Left renal pelvis (tissue), 4 donors: Measurements from ENCODE around the gene FAM174B. TPM values are rescaled to one million over a fixed set of nuclear protein-coding genes. Genes with fewer than 3 reads are reported as not detected.

ENCODE experiments used
- DNase-seq, 4 donors: peaks; one replicate each; pipeline ENCODE4 v3.0.0-alpha.2; 2013; ENCODE audit warnings: low read depth in 4 of 4, low spot score in 3 of 4
- polyA plus RNA-seq, 4 donors: library from polyadenylated mRNA; unstranded; fragments of 120-200 nt; gene quantifications; one replicate each; pipeline ENCODE4 v1.2.1, GENCODE V29; 2013; ENCODE audit not compliant: insufficient read length in 4 of 4

The FAM174B gene
- 10 to 100 TPM; 16.3 to 40.1 (median 36.2) TPM for polyA plus RNA-seq

DNA sequence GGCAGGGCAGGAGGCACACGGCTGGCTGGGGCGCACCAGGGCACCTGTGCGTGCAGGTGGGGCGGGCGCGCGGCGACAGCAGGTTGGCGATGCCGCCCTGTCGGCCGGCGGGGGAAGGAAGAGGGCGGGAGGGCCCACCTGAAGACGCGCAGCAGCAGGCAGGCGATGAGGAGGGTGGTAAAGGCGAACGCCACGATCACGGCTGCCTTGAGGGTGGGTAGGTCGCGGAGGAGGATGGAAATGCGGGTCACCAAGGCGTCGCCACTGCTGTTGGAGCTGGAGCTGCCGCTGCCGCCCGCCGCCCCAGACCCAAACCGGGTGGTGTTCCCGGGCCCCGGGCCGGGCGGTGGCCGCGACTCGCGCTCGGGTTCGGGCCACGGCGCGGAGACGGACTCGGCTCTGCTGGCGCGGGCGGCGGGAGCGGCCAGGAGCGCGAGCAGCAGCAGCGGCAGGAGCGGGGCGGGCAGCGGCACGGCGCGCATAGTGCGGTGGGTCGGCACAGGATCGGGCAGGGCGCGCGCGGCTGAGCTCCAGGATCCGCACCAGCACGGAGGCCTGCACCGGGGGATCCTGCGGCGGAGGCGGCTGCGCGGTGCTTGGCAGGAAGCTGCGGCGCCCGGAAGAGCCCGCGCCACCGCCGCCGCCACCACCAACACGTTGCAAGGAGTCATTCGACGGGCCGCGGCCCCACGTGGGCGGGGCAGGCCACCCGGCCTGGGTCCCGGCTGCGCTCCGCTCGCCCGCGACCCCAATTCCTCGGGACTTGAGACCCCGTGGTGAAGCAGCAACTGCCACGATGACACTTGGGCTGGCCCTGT is at the start of gene FAM174B:
FAM174B (minus strand) TSS at position 598 of the 818 bp plus-strand sequence.
- no peak for DNase-seq

DNA sequence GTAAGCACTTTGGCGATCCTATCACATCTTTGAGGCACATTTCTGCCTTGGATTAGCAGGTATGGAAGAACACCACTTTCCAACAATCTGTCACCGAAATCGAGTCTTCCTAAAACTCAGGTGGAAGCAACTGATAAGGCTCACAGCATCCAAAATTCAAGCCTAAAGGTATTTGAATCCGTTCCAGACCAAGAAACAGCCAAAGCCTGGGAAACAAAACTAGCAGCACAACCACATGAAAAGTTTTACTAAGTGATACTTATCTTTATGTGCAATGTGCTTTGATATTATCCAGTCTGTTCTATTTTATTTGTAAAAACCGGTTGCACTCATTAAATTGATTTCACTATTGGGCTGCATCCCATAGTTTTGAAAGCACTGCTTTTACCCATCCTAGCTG is 40.5 kb upstream of the FAM174B start:
- no peak for DNase-seq

- no peak for DNase-seq
These were observed 38.2 kb upstream of the FAM174B start for GRCh38 chr15:92693691-92694331.

- no peak for DNase-seq
These were observed 34.8 kb upstream of the FAM174B start for GRCh38 chr15:92690395-92690794.

GRCh38 chr15:92687746-92688145 is 32.2 kb upstream of the FAM174B start:
- no peak for DNase-seq

DNA sequence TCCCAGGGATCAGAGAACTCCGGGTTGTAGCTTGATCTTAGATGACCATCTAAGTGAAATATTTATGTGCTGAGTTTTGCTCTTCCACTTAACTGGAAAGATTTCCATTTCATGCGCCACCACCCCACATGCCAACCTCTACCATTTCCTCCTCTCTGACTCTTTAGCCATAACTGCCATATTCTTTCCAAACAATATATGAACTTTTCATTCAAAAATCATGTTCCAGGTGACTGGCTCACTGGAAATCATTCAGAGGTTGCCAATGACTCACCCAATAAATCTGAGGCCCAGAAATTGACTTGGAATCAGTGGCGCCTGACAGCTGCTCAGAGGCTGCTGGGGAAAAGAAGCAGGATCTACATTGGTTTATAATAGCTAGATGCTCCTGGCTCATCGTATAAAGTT is 31.6 kb upstream of the FAM174B start:
- no peak for DNase-seq

- no peak for DNase-seq
These were observed 27.9 kb upstream of the FAM174B start for GRCh38 chr15:92683511-92683834.

DNA sequence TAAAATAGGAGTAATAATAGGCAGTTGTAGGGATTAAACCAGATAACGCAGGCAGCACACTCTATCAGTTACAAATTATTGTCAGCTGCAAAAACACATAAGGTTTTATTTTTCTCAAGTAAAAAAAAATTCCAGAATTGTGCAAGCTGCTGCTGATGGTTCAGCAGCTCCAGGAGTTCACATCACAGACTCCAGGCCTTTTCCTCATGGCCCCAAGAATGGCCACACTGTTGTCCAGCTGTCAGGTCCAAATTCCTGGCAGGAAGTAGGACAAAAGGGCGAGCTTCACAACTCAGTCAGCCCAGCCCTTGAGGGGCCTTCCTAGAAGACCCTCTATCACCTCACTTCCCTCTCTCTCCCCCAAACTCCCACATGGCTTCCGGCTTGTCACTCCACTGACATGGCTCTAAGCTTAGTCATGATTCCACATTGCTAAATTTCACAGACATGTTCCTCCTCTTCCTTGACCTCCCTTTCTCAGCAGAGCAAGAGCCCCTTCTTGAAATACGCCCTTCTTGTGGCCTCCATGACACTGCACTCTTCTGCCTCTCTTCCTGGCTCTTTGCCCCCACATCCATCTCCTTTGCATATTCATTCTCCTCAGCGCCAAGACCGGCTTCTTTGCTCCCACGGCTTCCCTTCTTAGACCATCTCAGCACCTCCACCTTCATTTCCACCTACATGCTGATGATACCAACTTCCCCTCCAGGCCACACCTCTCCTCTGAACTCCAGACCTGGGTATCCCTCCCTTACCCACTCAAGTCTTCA is 27.4 kb upstream of the FAM174B start:
- DNase-seq = no peak

- DNase-seq = no peak
These were observed 25.6 kb upstream of the FAM174B start for GRCh38 chr15:92681141-92681631.

DNA sequence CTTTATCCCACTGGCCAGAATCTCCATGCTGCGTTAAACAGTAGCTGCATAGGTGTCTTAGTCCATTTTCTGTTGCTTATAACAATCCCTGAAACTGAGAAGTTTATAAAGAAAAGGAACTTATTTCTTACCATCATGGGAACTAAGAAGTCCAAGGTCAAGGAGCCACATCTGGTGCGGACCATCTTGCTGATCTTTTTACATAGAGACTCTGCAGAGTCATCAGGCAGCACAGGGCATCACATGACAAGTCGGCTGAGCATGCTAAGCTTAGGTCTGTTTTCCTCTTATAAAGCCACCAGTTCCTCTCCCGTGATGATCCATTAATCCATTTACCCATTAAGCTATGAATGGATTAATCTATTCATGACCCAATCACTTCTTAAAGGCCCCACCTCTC is 22.4 kb upstream of the FAM174B start:
- no peak for DNase-seq

- DNase-seq = no peak
These were observed 21.0 kb upstream of the FAM174B start for GRCh38 chr15:92676561-92676960.

DNA sequence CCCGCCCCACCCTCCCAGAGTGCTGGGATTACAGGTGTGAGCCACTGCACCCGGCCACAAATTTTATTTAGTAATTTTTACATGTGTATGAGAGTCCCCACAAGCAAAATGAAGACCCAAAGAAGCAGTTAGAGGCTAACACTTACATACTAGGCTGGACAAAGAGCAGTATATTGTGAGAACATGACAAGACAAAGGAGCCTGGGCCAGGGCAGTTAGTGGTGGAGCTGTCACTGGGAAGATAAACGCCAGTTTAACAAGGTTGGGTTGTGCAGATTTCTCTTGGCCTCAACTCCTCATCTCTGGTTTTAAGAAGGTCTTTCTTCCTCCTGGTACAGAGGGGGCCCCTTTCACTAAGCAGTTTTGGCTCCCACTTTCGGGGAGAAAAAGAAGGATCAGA is 19.9 kb upstream of the FAM174B start:
- no peak for DNase-seq

GRCh38 chr15:92674347-92674746 is 18.8 kb upstream of the FAM174B start:
- DNase-seq = no peak

DNA sequence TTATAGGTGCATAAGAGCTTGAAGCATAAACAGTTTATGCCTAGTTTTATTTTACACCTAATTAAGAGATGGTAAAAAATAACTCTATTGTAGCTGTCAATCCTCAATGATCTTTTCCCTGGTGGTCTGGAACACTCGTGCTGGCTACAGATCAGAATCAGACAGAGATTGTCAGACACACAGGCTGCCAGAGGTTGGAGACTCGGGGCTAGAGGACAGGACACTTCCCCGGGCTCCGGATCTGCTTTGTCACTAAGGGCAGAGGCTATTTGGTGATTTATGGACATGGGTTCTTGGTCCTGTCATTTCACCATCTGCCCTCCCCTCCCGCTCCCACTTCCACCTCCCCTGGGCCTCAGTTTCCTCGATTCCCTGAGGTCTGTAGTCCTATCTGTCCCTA is 16.5 kb upstream of the FAM174B start:
- no peak for DNase-seq

DNA sequence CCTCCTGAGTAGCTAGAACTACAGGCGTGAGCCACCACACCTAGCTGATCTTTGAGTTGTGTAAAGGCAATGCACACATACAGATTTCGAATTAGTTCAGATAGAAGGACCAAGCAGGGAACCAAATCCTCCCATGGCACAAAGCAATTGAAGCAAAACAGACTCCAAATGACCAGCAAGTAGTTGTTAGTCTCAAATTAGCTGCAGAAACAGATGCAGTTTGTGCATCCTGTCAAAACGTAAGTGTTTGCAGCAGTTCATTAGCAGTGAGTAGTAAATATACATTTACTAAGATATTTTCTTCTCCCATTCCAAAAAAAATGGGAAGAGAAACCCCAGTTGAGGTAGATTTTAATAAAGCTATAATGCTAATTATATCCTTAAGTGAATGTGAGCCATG is 15.8 kb upstream of the FAM174B start:
- DNase-seq = no peak

DNA sequence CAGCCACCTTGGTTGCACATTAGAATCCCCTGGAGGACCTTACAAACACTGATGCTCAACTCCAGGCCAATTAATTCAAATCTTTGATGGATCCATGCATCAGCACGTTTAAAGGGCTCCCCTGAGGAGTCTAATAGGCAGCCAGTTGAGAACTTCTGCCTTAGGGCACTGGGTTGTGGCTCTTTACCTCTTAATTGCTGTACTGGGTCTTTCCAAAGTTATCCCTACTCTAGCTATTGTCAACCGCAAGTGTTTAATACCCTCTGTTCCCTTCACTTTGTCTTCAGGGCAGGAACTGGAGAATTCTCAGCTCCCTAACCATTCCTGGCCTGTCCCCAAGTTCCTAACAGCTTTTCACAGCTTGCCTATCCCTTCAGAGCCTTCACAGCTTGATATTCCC is 15.0 kb upstream of the FAM174B start:
- DNase-seq = no peak

DNA sequence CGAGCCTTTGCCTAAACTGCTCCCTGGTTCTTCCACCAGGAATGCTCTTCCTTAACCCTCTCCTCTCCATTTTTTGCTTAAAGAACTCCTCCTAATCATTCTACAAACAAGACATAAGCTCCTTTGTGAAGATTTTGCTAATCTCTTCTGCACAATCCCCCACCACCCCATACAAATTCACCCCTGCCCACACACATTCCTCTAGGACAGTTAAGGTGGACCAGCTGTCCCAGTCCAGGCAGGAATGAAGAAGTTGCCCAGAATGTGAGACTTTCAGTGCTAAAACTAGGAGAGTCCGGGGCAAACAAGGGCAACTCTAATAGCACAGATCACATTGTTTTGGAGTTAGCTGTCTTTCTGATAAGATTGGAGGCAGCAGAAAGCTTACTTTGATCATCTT is 13.9 kb upstream of the FAM174B start:
- no peak for DNase-seq

- no peak for DNase-seq
These were observed 13.0 kb upstream of the FAM174B start for GRCh38 chr15:92668620-92669019.

DNA sequence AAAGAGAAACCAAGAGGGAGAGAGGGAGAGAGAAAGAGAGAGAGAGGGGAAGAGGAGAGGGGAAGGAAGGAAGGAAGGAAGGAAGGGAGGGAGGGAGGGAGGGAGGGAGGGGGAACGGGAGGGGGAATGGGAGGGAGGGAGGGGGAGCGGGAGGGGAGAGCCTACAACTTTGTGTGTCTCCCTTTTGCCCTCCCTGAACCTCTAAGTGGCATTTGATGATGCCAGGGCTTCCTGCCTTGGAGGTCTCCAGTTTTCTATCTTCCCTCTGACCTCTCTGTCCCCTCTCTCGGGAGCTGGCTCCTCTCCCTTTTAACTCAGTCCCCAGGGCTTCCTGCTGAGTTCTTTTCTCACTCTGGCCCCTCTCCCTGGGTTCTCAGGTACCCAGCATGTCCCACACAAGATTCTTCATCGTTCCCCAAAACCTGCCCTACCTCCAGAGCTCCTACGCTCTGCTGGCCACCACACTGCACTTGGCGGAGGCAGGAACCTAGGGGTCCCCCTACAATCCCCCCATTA is 12.5 kb upstream of the FAM174B start:
- no peak for DNase-seq

GRCh38 chr15:92667287-92667904 is 11.8 kb upstream of the FAM174B start:
- DNase-seq = no peak

- DNase-seq = no peak
These were observed 11.2 kb upstream of the FAM174B start for GRCh38 chr15:92666780-92667179.
